Esophagus muscularis mucosa (tissue), 3 donors: Measurements from ENCODE around the gene HHIP.

ENCODE experiments used
- CTCF ChIP-seq, 3 experiments: fragments of 200-600 bp in 2 of 3; fragments of 450-650 bp in 1 of 3; sonication (generic) in 2 of 3; IDR thresholded peaks; one replicate each; pipeline ENCODE4 v1.5.1; 2017 to 2019; ENCODE audit warnings: antibody characterized with exemption in 3 of 3, mild to moderate bottlenecking in 2 of 3, moderate library complexity in 1 of 3
- POLR2A ChIP-seq: fragments of 450-650 bp; IDR thresholded peaks from one replicate; pipeline ENCODE4 v1.6.1; 2017; ENCODE audit warnings: antibody characterized with exemption, moderate library complexity, mild to moderate bottlenecking, low read depth
- POLR2AphosphoS5 ChIP-seq, 2 donors: sonication (generic); formaldehyde crosslinking; IDR thresholded peaks; one replicate each; pipeline ENCODE4 v1.6.1; 2017; ENCODE audit warnings: antibody characterized with exemption in 2 of 2

GRCh38 chr4:144634978-144635747 lies 10.8 kb upstream of the HHIP start:
- TF ChIP-seq CTCF (IDR thresholded peaks at IDR 0.05), result no peak
- TF ChIP-seq POLR2AphosphoS5 (IDR thresholded peaks at IDR 0.05), result no peak
- TF ChIP-seq POLR2A, result no peak
